Stomach smooth muscle (tissue), 2 donors: ENCODE measurements around the gene GSTT2.
"Not testable (repeated sequence)": the region's sequence is repeated elsewhere in the genome, so short reads cannot be mapped to it uniquely, and the experiment has no call there.

ENCODE experiments used
- H3K27ac ChIP-seq: one replicate; pipeline ENCODE4 v1.7.0; 2013; ENCODE audit warnings: mild to moderate bottlenecking, low read length, inconsistent platforms
- H3K27me3 ChIP-seq, 2 donors: one replicate each; pipeline ENCODE4 v1.7.0; 2013; ENCODE audit warnings: low read length in 2 of 2; ENCODE audit not compliant: insufficient read depth in 2 of 2, control insufficient read depth in 1 of 2
- H3K36me3 ChIP-seq, 2 donors: one replicate each; pipeline ENCODE4 v1.7.0; 2013; ENCODE audit warnings: low read length in 2 of 2; ENCODE audit not compliant: control insufficient read depth in 2 of 2, insufficient read depth in 2 of 2
- H3K4me1 ChIP-seq: one replicate; pipeline ENCODE4 v1.7.0; 2013; ENCODE audit warnings: low read length; ENCODE audit not compliant: control insufficient read depth, insufficient read depth
- H3K4me3 ChIP-seq, 2 donors: one replicate each; pipeline ENCODE4 v1.7.0; 2013; ENCODE audit warnings: low read length in 2 of 2
- H3K9ac ChIP-seq, 2 donors: one replicate each; pipeline ENCODE4 v1.7.0; 2013; ENCODE audit warnings: low read length in 2 of 2, mild to moderate bottlenecking in 1 of 2
- H3K9me3 ChIP-seq, 2 donors: one replicate each; pipeline ENCODE4 v1.7.0; 2013; ENCODE audit warnings: low read length in 2 of 2; ENCODE audit not compliant: control insufficient read depth in 2 of 2
- donor health status: healthy.
- donor health status: Pancreatic carcinoma.

GSTT2 gene

GRCh38 chr22:23979557-23980240 is at the start of gene GSTT2:
GSTT2 (plus strand) TSS chr22:23980134.
- not testable (repeated sequence) for H3K36me3 ChIP-seq, H3K27ac ChIP-seq, H3K4me1 ChIP-seq, H3K9ac ChIP-seq, H3K4me3 ChIP-seq, H3K9me3 ChIP-seq, H3K27me3 ChIP-seq

GRCh38 chr22:23938328-23939016 is 41.5 kb upstream of the GSTT2 start:
- H3K36me3 ChIP-seq: no peaks in the 10 kb centered on the region
- no peaks in the 10 kb centered on the region for H3K4me1 ChIP-seq
- H3K4me3 ChIP-seq: no peak overlapping the region
- no peaks in the 10 kb centered on the region for H3K9me3 ChIP-seq
- no peak overlapping the region for H3K9ac ChIP-seq
- no peak overlapping the region for H3K27ac ChIP-seq
- H3K27me3 ChIP-seq: no peaks in the 10 kb centered on the region

GRCh38 chr22:23939017-23939357 is 40.9 kb upstream of the GSTT2 start:
- H3K9ac ChIP-seq: no peak overlapping the region
- H3K9me3 ChIP-seq: no peaks in the 10 kb centered on the region
- H3K36me3 ChIP-seq: no peaks in the 10 kb centered on the region
- H3K4me1 ChIP-seq: no peaks in the 10 kb centered on the region
- no peak overlapping the region for H3K4me3 ChIP-seq
- H3K27me3 ChIP-seq: no peaks in the 10 kb centered on the region
- H3K27ac ChIP-seq: no peak overlapping the region

GRCh38 chr22:23940166-23940565 is 39.8 kb upstream of the GSTT2 start:
- H3K36me3 ChIP-seq, H3K27me3 ChIP-seq, H3K4me1 ChIP-seq, H3K4me3 ChIP-seq, H3K27ac ChIP-seq, H3K9ac ChIP-seq, H3K9me3 ChIP-seq: not testable (repeated sequence)

- H3K4me1 ChIP-seq, H3K4me3 ChIP-seq, H3K27ac ChIP-seq, H3K27me3 ChIP-seq, H3K9ac ChIP-seq, H3K36me3 ChIP-seq, H3K9me3 ChIP-seq: not testable (repeated sequence)
Measured at GRCh38 chr22:23947391-23947790, 32.5 kb upstream of the GSTT2 start.

GRCh38 chr22:23949764-23950163 is 30.2 kb upstream of the GSTT2 start:
- not testable (repeated sequence) for H3K27me3 ChIP-seq, H3K4me3 ChIP-seq

GRCh38 chr22:23951383-23951782 is 28.6 kb upstream of the GSTT2 start:
- not testable (repeated sequence) for H3K27me3 ChIP-seq, H3K36me3 ChIP-seq, H3K4me3 ChIP-seq, H3K9me3 ChIP-seq, H3K9ac ChIP-seq, H3K27ac ChIP-seq, H3K4me1 ChIP-seq

More at GRCh38 chr22:23949764-23950163, 30.2 kb upstream of the GSTT2 start:
- H3K9me3 ChIP-seq, H3K27ac ChIP-seq, H3K36me3 ChIP-seq, H3K4me1 ChIP-seq, H3K9ac ChIP-seq: not testable (repeated sequence)

GRCh38 chr22:23952794-23953405 is 27.0 kb upstream of the GSTT2 start:
- H3K4me1 ChIP-seq, H3K36me3 ChIP-seq, H3K9ac ChIP-seq, H3K27me3 ChIP-seq, H3K4me3 ChIP-seq, H3K9me3 ChIP-seq, H3K27ac ChIP-seq: not testable (repeated sequence)

- H3K27me3 ChIP-seq, H3K27ac ChIP-seq, H3K9me3 ChIP-seq, H3K4me3 ChIP-seq, H3K9ac ChIP-seq, H3K4me1 ChIP-seq, H3K36me3 ChIP-seq: not testable (repeated sequence)
Measured at GRCh38 chr22:23953485-23953884, 26.4 kb upstream of the GSTT2 start.

- not testable (repeated sequence) for H3K27me3 ChIP-seq, H3K27ac ChIP-seq, H3K4me1 ChIP-seq, H3K4me3 ChIP-seq, H3K9me3 ChIP-seq, H3K9ac ChIP-seq, H3K36me3 ChIP-seq
Measured at GRCh38 chr22:23954193-23954990, 25.5 kb upstream of the GSTT2 start.

- H3K9me3 ChIP-seq, H3K9ac ChIP-seq, H3K27me3 ChIP-seq, H3K27ac ChIP-seq, H3K36me3 ChIP-seq, H3K4me3 ChIP-seq, H3K4me1 ChIP-seq: not testable (repeated sequence)
Measured at GRCh38 chr22:23954991-23955305, 25.0 kb upstream of the GSTT2 start.
